ENCODE measurements around the gene POU2AF1.

POU2AF1 gene

DNA sequence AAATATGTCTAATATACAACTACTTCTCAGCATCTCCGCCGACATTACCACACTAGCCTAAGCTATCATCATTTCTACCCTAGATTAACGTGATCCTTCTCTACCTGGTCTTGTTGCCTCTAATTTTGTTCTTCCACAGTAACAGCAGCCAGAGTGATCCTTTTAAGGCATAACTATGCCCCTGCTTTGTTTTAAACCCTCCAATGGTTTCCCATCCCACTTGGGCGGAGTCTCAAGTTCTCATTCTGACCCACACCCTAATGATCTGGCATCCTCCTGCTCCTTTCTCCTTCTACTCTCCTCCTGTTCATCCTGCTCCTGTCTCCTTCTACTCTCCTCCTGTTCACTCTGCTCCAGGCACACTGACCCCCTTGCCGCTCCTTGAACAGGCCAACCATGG, 31.9 kb upstream of the POU2AF1 start:
- no peak overlapping the region for H3K4me3 ChIP-seq (ENCODE audit: control insufficient read depth, low read depth, low read length)
- TF ChIP-seq, protein P1, sequence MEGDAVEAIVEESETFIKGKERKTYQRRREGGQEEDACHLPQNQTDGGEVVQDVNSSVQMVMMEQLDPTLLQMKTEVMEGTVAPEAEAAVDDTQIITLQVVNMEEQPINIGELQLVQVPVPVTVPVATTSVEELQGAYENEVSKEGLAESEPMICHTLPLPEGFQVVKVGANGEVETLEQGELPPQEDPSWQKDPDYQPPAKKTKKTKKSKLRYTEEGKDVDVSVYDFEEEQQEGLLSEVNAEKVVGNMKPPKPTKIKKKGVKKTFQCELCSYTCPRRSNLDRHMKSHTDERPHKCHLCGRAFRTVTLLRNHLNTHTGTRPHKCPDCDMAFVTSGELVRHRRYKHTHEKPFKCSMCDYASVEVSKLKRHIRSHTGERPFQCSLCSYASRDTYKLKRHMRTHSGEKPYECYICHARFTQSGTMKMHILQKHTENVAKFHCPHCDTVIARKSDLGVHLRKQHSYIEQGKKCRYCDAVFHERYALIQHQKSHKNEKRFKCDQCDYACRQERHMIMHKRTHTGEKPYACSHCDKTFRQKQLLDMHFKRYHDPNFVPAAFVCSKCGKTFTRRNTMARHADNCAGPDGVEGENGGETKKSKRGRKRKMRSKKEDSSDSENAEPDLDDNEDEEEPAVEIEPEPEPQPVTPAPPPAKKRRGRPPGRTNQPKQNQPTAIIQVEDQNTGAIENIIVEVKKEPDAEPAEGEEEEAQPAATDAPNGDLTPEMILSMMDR (IDR thresholded peaks at IDR 0.05; ENCODE audit: control insufficient read depth, insufficient read depth, low read depth, low read length, missing control alignments): no peak
- no peak for DNase-seq (ENCODE audit: low read depth)

DNA sequence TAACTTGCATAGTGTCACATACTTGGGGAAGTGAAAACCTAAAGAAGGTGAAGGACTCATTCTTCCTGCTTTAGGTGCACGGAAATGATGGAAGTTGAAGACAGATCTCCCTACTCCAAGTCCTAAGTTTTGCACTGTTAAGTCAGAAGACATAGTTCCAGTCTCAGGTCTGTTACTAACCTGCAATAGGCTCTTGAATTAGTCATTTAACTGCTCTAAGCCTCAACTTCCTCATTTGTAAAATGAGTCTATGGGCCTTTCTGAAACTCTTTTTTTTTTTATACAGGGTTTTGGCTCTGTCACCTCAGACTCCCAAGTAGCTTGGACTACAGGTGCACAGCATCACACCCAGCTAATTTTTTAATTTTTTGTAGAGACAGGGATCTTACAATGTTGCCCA, 30.8 kb upstream of the POU2AF1 start:
- no peak for DNase-seq (ENCODE audit: low read depth)
- TF ChIP-seq, protein P1 (IDR thresholded peaks at IDR 0.05; ENCODE audit: control insufficient read depth, insufficient read depth, low read depth, low read length, missing control alignments): no peak
- no peak overlapping the region for H3K4me3 ChIP-seq (ENCODE audit: control insufficient read depth, low read depth, low read length)

DNA sequence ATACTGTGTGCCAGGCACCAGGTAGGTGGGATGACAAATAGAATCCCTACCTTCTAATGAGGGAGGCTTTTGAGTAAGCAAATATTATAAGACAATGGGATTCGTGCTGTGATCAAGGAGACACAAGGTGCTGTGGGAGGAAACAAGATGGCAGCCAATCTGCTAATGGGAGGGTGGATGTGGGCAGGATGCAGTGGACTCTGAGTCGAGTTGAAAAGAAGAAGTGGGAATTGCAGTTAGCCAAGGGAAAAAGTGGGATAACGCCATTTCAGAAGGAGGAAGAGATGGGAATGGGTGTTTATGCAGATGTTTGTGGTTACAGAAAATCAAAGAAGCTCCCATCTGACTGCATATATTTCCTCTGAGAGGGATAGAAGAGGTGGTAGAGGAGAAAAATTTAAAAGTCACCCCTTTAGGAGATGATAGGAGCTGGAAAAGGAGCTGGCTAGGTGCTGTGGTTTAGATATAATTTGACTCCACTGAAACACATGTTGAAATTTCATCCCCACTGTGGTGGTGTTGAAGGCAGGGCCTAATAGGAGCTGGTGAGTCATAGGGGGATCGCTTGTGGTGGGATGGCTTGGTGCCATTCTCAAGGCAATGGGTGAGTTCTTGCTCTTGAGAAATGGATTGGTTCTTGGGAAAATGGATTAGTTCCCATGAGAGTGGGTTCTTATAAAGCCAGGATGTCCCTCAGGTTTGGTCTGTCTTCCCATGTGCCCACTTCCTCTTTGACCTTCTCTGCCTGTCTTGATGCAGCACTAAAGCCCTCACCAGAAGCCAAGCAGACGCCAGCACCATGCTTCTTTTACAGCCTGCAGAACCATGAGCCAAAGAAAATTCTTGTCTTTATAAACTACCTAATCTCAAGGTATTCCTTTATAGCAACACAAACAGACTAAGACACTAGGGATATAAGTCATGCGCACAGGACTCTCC, 30.0 kb upstream of the POU2AF1 start:
- DNase-seq (ENCODE audit: low read depth): no peak
- no peak overlapping the region for H3K4me3 ChIP-seq (ENCODE audit: control insufficient read depth, low read depth, low read length)
- TF ChIP-seq, protein P1 (IDR thresholded peaks at IDR 0.05; ENCODE audit: control insufficient read depth, insufficient read depth, low read depth, low read length, missing control alignments): no peak

DNA sequence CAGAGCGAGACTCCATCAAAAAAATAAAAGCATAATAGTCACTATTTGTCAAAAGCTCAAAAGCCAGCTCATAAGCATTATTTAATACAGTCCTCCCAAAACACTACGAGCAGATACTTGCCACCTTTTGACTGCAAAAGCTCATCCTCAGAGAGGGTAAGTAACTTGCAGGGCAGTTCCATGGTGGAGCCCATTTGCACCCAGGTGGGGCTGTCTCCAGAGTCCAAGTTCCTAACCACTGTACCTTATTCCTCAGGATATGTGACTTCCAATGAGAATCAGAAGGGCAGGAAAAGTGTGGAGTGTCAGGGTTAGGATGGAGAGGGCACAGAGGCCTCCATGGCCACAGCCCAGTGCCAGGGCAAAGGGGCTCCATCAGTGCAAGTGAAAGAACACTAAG, 28.6 kb upstream of the POU2AF1 start:
- DNase-seq (ENCODE audit: low read depth): no peak
- TF ChIP-seq, protein P1 (IDR thresholded peaks at IDR 0.05; ENCODE audit: control insufficient read depth, insufficient read depth, low read depth, low read length, missing control alignments): no peak
- H3K4me3 ChIP-seq (ENCODE audit: control insufficient read depth, low read depth, low read length): no peak overlapping the region

DNA sequence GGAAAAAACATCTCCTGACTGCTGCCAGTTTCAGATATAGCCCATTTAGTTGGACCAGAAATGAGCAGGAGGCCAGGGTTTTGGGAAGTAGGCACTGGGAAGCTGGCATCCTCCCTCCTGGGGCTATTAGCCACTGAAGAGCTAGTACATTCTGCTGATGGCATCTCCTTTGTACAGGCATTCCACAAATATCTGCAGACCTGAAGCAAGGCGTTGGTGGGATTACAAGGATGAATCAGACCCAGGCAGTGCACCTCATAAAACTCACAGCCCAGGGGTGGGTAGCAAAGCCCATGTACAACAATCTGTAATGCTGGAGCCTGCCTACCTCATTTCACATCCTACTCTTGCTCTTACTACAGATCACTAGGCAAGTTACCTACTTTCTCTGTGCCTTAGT, 27.5 kb upstream of the POU2AF1 start:
- DNase-seq (ENCODE audit: low read depth): no peak
- TF ChIP-seq, protein P1 (IDR thresholded peaks at IDR 0.05; ENCODE audit: control insufficient read depth, insufficient read depth, low read depth, low read length, missing control alignments): no peak
- H3K4me3 ChIP-seq (ENCODE audit: control insufficient read depth, low read depth, low read length): no peak overlapping the region

DNA sequence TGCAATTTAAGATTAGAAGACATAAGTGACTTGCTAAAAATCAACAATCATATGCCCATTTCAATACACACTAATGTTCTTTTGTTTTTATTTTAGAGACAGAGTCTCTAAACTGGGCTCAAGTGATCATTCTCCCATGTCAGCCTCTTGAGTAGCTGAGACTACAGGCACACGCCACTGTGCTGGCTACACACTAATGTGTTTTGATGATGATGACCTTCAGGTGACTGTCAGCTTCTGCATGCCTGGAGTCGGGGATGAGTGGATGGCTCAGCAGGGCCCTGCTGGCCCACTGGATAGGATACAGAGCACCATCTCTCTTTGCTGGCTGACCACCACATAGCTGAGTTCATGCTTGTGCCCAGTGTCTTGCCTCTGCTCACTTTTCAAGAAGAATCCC, 27.0 kb upstream of the POU2AF1 start:
- no peak overlapping the region for H3K4me3 ChIP-seq (ENCODE audit: control insufficient read depth, low read depth, low read length)
- DNase-seq (ENCODE audit: low read depth): no peak
- TF ChIP-seq, protein P1 (IDR thresholded peaks at IDR 0.05; ENCODE audit: control insufficient read depth, insufficient read depth, low read depth, low read length, missing control alignments): no peak

Measured in AG09309 (cell line).